HEK293 (cell line): ENCODE measurements around the gene HDHD5.

Experiments
- CTCF ChIP-seq: fragments of 450-650 bp; formaldehyde crosslinking; IDR thresholded peaks from 2 replicates; pipeline ENCODE4 v1.5.1; 2016; ENCODE audit warnings: missing biosample characterization, missing genetic modification characterization
- REST ChIP-seq: fragments of 450-650 bp; formaldehyde crosslinking; IDR thresholded peaks from 2 replicates; pipeline ENCODE4 v1.5.1; 2016; ENCODE audit warnings: missing biosample characterization, missing genetic modification characterization
- SCRT1 ChIP-seq: fragments of 450-650 bp; formaldehyde crosslinking; IDR thresholded peaks from 2 replicates; pipeline ENCODE4 v1.5.1; 2016; ENCODE audit warnings: missing biosample characterization, missing genetic modification characterization, borderline replicate concordance
- TRIM28 ChIP-seq: IDR thresholded peaks from 2 replicates; pipeline ENCODE4 v1.6.1; 2011; ENCODE audit warnings: low read length, control low read depth, borderline replicate concordance
- ZBTB7A ChIP-seq: fragments of 450-650 bp; formaldehyde crosslinking; IDR thresholded peaks from 2 replicates; pipeline ENCODE4 v1.5.1; 2016; ENCODE audit warnings: low read depth, missing biosample characterization, missing genetic modification characterization
- ZNF623 ChIP-seq: fragments of 450-650 bp; formaldehyde crosslinking; IDR thresholded peaks from 2 replicates; pipeline ENCODE4 v1.5.1; 2016; ENCODE audit warnings: missing biosample characterization, missing genetic modification characterization

GRCh38 chr22:17143826-17144225 lies 15.3 kb downstream of the HDHD5 start:
- TF ChIP-seq REST = no peak
- no peak for TF ChIP-seq CTCF (tag by site-specific recombination)
- no peak for TF ChIP-seq ZNF623
- TF ChIP-seq SCRT1 (tag by site-specific recombination) = no peak
- no peak for TF ChIP-seq ZBTB7A (tag by site-specific recombination)
- no peak for TF ChIP-seq TRIM28
